Medulla oblongata (tissue), 1 donor: ENCODE measurements around the gene SLIT3.

Experiments used
- DNase-seq: peaks from one replicate; pipeline ENCODE4 v3.0.0-alpha.2; 2015; ENCODE audit errors: extremely low spot score

SLIT3 gene

GRCh38 chr5:168831383-168831782 lies 469.6 kb downstream of the SLIT3 start:
- no peak for DNase-seq

- no peak for DNase-seq
Measured at GRCh38 chr5:168830833-168831232, 470.1 kb downstream of the SLIT3 start.

- DNase-seq: no peak
Measured at GRCh38 chr5:168829922-168830417, 471.0 kb downstream of the SLIT3 start.

GRCh38 chr5:168829044-168829443 lies 471.9 kb downstream of the SLIT3 start:
- no peak for DNase-seq

GRCh38 chr5:168827636-168828035 lies 473.3 kb downstream of the SLIT3 start:
- DNase-seq: no peak

- peak; percentile 75 for DNase-seq
Measured at GRCh38 chr5:168826246-168826725, 474.7 kb downstream of the SLIT3 start.

- no peak for DNase-seq
Measured at GRCh38 chr5:168822745-168823281, 478.1 kb downstream of the SLIT3 start.

GRCh38 chr5:168822248-168822744 lies 478.6 kb downstream of the SLIT3 start:
- DNase-seq: no peak

GRCh38 chr5:168820874-168821273 lies 480.1 kb downstream of the SLIT3 start:
- no peak for DNase-seq

- peak; percentile 33 for DNase-seq
Measured at GRCh38 chr5:168819004-168819621, 481.8 kb downstream of the SLIT3 start.

GRCh38 chr5:168818558-168818957 lies 482.4 kb downstream of the SLIT3 start:
- no peak for DNase-seq

GRCh38 chr5:168817591-168817990 lies 483.3 kb downstream of the SLIT3 start:
- no peak for DNase-seq

- DNase-seq: no peak
Measured at GRCh38 chr5:168816661-168817060, 484.3 kb downstream of the SLIT3 start.

- no peak for DNase-seq
Measured at GRCh38 chr5:168813184-168813968, 487.6 kb downstream of the SLIT3 start.

- DNase-seq: no peak
Measured at GRCh38 chr5:168810641-168811040, 490.3 kb downstream of the SLIT3 start.

- no peak for DNase-seq
Measured at GRCh38 chr5:168809218-168809617, 491.7 kb downstream of the SLIT3 start.

- no peak for DNase-seq
Measured at GRCh38 chr5:168808051-168808616, 492.8 kb downstream of the SLIT3 start.

GRCh38 chr5:168807287-168807686 lies 493.7 kb downstream of the SLIT3 start:
- no peak for DNase-seq

- DNase-seq: no peak
Measured at GRCh38 chr5:168803541-168803940, 497.4 kb downstream of the SLIT3 start.

GRCh38 chr5:168802337-168802736 lies 498.6 kb downstream of the SLIT3 start:
- DNase-seq: no peak

- no peak for DNase-seq
Measured at GRCh38 chr5:168801567-168801966, 499.4 kb downstream of the SLIT3 start.

- no peak for DNase-seq
Measured at GRCh38 chr5:168800701-168801100, 500.2 kb downstream of the SLIT3 start.
